GM12874 (cell line): ENCODE data around the gene TMEM154.

Experiments used
- CTCF ChIP-seq: IDR thresholded peaks from 2 replicates; pipeline ENCODE4 v1.5.1; 2011; ENCODE audit warnings: low read depth, mild to moderate bottlenecking, control low read depth, low read length, moderate library complexity; ENCODE audit not compliant: insufficient read depth

TMEM154 gene

GRCh38 chr4:152705903-152706302, 26.1 kb upstream of the TMEM154 start:
- TF ChIP-seq CTCF: no peak

DNA sequence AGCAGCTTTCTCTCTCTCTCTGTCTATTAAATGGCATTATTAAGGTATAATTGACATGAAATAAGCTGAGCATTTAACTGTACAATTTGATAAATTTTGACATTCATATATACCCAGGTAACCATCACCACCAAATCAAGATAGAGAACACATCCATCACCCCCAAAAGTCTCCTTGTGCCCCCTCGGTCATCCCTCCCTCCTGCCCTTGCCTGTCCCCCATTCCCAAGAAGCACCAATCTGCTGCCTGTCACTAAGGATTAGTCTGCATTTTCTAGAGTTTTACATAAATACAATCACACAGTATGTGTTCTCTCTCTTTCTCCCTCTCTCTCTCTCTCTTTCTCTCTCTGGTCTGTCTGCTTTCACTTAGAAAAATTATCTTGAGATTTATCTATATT, 25.0 kb upstream of the TMEM154 start:
- TF ChIP-seq CTCF: no peak

DNA sequence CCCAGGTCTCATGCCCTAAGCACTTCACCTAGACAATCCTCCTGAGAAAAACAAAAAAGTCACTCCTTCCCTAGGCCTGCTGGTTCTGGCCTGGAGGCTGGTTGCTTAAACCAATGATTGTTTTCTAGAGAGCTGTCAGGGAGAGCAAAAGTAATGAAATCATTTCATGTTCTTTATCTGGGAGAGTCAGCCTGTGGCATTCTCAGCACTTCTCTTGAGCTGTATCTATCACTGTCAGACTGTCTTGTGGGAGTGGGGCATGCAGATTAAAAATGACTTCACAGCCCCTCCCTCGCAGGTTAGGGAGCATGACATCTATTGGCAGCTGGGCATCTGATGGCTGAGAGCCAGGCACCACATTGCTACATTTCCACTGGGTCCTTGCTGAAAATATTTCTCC, 20.4 kb upstream of the TMEM154 start:
- TF ChIP-seq CTCF: no peak

GRCh38 chr4:152699313-152699712, 19.5 kb upstream of the TMEM154 start:
- no peak for TF ChIP-seq CTCF

DNA sequence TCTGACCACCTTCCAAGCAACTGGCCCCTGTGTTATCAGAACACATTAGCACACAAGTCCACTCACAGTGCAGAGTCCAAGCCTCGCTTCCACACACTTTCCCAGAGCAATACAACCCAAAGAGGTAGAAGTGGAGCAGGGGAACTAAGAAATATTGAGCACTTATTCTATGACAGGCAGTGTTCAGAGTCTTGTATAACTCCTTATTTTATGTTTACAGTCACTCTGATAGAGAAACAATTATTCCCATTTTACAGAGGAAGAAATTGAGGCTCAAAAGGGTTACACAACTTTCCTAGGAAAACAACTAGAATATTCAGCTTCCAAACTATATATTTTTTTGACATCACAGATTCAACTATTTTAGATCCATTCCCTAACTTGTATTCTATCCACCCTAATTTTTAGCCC, 18.3 kb upstream of the TMEM154 start:
- no peak for TF ChIP-seq CTCF

DNA sequence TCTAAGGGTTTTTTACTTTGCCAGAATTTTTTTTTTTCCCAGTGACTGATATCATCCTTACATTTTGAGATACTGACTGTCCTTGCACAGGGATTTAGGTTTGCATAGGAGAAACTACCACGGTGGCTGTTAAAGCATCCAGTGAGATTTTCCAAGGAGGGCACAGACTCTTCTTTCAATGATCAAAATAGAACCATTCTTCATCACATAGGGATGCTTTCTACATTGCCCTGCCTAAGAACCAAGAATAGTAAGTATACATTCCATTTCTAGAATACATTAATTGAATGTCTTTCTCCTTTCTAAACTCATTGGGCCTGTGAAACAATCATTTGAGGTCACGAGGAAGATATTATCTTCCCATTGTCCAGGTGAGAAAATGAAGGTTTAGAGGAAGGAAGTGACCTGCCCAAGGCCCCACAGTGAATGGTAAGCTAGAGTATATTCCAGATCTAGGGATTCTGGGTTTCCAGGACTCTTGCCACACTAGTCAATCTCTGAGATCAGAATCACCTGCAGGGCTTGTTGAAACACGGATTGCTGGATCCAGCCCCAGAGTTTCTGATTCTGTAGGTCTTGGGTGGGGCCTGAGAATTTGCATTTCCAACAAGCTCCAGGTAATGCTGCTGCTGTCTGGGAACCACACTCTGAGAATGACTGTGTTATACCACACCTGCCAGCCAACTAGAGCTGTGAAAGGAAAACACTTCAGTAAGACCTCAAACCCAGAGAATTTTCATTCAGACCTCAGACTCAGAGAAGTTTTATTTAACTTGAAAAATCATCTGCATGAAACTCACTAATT, 17.7 kb upstream of the TMEM154 start:
- no peak for TF ChIP-seq CTCF

DNA sequence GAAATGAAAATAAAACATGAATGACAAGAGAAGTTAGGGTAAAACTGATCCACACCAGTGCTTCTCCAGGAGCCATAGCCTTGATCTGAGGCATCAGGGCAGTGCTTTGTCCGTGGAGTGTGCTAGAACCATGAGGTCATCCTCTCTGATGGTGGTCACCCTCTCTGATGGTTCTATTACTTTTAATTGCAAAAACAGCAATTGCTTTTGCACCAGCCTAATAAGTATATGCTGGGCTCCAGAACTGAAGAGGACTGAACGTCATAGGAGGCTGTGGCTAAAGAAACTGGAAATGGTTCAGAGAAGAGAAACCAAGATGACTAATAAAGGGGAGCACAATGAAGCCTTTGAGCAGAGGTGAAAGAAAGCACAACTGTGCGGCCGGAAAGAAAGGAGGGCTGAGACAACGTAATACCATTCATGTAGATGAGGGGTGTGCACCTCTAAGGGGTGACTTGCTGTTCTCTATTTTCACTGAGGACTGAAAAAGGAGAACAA, 17.0 kb upstream of the TMEM154 start:
- no peak for TF ChIP-seq CTCF
